GM21576 (cell line): ENCODE results near the gene CYTH1.

Experiments
- ATAC-seq: cut with Tn5 transposase; IDR thresholded peaks from one replicate; pipeline ENCODE4 v1.9.1; 2021; ENCODE audit warnings: mild to moderate bottlenecking, moderate library complexity; ENCODE audit not compliant: unreplicated experiment

Gene CYTH1

DNA sequence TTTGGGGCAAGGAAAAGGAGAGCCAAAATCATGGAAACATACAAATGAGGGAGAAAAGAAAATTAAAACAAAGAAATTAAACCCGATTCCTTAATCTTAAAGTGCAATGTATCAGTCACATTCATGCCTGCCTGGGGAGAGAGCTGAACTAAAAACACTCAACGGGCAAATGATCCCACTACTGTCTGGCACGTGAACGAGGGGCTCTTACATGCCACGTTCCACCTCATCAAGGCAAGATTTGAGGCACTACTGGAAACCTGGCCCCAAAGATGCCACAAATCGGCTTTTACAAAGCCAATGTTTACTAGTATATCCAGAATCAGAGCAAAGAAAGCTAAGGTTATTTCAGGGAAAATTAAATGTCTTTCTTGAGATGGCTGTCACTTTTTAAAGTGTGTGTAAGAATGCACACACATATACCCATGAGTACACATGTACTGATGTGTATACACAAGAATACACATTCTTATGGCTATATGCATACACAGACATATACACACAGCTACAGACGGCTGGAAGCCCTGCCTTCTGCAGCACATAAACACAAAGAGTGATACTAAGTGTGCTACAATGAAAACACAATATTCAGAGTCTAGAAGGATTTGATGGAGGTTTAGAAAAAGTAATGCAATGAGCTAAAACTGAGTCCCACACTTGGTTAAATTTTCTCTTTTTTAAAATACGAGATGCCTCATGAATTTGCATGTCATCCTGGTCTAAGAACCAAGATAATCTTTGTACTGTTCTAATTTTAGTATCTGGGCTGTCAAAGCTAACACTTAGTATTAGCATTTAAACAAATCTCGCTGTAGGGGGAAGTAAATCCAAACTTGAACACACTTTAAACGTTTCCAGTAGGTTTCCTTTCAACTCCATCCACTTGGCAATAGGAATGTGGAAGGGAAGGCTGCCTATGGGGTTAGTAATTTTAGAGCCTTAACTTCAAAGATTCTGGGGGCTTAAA, 85.8 kb downstream of the CYTH1 start:
- no peak for ATAC-seq

DNA sequence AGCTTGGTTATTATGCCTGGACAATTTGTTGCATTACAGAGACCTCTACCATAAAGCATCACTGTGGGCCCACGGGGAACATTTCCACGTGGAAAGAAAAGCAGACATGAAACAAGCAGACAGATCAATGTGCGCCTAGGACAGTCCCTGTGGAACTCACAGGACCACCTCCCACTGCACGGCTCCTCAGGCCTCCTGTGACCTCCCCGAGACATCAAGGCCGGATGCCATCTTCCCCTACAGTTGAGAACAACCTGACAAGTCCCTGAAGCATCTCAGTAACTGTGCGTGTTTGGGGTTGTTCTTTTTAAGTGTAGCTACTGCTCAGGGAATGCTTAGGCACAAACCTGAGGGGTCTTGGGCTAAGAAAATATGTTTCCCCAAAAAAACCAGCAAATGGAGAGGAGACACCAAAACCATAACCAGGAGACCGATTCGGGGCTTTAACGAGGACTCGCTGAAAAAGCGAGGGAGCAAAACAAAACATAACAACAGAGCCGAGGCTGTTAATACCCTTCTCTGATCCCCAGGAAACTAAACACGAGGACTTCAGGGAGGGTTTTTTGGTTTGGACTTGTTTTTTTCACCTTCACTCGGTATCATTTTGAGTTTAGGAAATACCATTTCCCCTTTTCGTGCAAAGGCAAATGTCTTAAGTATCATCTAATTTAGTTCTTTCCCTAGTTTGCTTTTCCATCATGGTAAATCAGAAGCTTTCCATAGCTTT, 87.1 kb downstream of the CYTH1 start:
- ATAC-seq, result no peak

DNA sequence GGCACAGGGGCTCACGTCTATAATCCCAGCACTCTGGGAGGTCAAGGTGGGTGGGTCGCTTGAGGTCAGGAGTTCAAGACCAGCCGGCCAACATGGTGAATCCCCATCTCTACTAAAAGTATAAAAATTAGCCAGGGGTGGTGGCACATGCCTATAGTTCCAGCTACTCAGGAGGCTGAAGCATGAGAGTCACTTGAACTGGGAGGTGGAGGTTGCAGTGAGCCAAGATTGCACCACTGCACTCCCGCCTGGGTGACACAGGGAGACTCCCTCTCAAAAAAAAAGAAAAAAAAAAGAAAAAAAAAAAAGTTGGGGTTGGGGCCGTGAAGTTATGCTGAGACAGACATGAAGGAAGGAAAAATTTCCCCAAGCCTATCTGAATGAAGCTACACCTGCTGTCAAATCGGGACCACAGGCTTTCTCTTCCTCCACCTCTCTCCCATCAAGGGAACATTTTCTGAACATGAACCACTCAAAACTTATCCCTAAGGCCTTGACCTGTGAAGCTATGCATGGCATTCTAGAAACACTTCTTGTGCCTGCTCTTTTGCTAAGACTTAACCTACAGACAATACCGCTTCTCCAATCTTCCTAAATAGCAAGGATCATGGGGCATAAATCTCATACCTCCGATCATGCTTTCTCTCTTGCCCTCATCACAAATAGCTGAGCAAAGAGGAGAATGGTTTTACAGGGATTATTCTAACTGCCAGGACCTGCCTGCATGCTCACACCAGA, 88.6 kb downstream of the CYTH1 start:
- ATAC-seq, result no peak

DNA sequence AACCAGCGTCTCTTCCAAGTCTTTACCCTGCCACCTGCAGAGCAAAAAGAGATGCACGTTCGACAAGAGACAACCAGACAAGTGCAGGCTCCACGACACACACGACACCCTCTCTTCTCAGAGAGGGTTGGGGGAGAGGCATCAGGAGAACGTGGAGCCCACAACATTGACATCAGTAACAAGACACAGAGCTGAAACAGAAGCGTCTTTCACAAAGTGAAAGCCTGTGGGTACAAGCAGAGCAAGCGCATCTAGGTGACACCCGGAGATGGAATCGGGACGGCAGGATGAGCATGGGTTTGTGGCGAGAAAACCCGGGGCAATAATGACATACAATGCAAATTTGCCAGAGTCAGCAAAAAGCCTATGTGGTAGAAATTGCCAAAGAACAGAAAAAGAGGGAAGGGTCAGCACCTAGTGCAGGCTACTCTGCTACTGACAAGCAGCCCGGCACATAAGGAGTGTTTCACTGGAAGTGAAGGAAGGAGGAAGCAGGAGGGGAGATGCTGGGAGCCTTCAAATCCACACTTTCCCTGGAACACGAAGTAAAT, 89.5 kb downstream of the CYTH1 start:
- ATAC-seq, result no peak

DNA sequence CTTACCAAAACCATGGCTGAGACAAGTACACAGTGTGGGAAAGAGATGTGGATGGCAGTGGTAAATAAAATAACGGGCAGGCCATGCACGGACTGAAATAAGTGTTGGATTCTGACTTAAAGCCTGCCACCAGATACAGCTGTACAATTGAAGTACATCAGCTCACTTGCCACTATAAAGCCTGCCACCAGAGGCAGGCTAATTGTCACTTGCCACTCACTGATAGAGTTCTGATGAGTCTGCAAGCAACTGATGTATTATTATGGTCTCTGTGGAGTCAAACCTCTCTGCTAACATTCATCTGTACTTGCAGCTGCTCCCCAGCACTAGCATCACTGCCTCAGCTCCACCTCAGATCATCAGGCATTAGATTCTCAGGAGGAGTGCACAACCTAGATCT, 93.0 kb downstream of the CYTH1 start:
- no peak for ATAC-seq

DNA sequence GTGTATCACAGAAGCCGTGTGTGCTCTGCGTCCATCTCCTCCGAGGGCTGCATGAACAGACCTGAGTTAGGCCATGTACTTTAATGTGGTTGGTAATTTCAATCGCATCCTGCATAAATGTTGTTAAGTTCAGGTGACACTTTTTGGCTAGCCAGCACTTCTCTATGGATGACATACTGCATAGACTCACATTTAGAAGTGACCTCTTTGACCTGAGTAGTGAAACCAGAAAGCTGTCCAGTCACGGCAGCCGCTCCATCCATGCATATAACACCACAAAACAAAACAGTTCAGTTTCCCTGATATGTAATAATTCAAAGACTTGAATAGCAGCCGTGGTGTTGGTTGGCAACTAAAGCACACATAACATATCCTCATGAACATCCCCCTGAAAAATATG, 94.1 kb downstream of the CYTH1 start:
- no peak for ATAC-seq

DNA sequence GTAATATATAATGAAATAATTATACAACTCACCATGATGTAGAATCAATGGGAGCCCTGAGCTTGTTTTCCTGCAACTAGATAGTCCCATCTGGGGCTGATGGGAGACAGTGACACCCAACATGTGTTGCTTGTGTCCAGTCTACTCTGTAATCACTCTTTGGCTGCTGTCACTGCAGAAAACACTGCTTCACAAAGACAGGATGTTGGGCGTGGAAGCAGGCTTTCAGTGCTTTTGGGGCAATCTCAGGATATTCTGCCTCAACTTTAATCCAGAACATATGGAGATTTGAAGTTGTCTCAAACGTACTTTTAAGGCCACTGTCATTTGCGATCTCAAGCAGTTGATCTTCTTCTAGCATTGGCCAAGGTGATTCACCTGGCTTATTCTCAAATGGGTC, 94.9 kb downstream of the CYTH1 start:
- no peak for ATAC-seq

DNA sequence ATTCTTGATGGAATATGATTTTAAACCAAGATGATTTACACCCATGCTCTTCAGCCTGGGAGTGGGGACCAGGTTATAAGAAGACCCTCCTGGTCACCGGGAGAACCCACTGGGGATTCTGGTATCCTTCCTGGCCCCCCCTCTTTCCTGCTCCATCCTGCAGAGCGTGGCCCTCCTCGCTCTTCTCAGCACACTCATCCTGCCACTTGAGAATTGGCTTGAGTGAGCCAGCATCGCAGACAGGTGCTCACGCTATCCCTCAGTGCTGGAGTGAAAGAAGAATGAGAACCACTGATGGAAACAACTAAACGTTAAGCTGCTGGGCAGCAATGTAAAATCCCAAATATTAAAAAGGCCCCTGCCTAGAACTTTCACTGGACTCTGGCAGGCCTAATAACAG, 98.0 kb downstream of the CYTH1 start:
- no peak for ATAC-seq

DNA sequence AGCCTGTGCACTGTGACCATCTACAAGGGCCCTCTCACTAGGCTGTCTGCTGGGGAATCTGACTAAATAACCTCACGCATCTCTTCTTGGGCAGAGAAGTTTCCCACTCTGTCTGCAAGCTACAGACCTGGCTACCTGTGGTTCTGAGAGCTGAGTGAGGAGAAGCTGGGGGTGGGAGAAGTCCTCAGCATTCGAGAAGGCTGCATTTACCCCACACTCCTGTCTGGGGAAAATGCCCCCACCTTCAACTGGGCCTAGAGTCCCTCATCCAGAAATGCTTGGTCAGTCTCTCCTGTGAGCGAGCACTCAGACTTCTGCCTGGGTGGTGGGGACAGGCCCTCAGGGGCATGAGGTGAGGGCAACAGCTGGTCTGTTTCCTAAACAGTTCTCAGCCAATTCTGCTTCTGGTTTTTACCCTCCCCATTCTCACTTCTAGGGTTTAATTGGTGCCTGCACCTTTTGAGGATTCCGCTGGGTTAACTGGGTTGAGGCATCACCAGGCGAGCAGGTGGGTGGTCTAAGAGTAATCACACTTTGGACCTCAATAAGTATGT, 98.6 kb downstream of the CYTH1 start:
- ATAC-seq, result no peak

DNA sequence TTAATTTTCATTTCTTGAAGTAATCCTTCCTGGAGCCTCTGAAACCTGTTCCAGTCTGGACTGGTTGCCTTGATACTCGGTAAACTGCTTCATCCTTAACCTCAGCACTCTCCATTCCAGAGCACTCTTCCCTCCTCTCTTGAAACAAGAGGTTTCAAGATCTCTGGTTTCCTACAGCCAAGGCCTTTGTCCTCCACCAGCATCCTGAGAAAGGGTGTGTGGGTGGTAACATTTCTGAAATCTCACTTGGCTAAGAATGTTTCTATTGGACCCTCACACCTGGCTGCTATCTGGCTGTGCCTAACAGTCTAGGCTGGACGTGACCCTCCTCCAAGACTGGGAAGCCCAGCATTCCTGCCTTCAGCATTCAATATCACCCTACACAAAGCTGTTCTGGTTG, 99.7 kb downstream of the CYTH1 start:
- ATAC-seq, result no peak

DNA sequence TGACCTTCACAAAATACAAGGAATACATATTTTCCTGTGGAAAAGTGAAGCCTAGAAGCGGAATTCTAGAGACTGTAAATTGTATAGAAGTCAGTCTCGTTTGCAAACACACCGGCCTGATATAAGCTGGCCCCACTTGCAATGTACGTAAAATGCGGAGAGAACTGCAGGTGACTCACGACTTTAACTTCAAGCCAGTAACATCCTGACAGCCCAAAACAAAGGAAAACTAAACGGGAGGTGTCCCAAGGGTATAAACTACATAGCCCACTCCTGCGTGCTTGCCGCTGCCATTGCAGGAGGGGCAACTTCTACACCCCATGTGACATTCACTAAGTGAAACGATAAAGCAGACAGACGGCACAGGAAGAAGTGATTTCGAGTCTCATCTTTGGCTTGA, 101.6 kb downstream of the CYTH1 start:
- no peak for ATAC-seq

DNA sequence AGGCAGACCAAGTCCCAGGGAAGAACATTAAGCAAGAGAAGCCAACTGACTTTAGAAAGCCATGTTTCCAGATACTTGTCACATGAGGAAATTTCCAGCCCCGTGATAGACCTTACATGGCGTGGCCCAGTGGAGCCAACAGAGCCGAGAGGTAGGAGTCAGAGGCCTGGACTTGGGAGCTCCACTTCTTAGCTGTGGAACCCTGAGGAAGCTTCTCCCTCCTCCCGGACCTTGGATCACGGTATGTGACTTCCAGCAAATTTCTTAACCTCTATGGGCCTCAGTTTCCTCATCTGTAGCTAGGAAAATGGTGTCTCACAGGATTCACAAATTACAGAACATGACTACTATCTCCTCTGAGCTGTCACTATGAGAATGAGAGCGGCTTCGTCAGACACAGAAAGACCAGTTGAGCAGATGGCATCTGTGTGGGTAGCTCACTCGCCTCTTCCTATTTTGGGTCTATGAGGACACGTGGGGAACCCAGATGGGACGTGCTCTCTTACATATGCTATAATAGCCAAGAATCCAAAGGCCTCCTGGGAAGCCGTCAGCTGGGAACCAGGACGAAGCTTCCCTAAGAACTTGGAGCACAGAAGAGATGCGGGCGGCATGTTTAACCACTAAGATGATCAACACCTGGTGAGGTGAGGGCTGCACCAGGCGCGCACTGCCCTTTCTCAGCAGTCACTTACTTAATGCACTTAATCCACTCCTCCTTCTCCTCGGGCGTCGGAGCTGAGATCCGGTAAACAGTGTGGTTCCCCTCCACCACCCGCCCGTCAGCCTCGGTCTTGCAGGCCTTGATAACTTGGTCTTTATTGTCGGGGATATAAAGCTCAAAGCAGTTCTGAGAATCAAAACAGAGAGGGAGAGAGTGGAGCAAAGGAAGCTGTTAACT, 102.3 kb downstream of the CYTH1 start:
- ATAC-seq, result no peak

DNA sequence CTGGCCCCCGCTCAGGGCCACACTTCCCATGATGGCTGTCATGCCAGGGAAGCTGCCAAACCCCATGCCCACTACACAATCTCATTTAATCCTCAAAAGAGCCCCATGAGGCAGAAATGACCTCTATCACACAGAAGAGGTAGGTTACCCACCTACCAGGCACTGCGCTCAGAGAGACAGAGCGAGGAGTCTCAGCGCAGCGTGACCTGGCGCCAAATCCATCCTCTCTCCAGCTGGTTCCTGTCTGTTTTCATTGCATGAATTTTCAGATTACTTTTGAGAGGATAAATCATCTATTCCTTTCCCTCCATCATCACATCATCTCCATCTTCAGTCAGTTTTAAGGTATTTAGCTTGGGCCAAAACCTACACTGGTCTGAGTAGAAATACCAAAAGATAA, 103.4 kb downstream of the CYTH1 start:
- no peak for ATAC-seq

DNA sequence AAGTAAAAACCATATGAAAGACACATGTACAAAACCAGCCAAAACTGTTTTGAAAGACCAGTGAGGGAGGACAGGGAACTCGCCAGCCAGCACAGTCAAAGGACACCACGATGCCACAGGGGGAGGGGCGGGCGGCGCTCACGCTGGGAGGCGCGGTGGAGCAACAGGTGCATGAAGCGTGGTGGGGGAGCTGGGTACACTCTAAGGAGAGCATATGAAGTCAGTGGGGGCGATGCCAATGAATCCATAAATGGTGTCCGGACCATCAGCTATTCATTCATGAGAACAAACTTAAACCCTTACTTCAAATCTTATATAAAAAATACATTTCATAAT, 103.9 kb downstream of the CYTH1 start:
- ATAC-seq, result no peak

DNA sequence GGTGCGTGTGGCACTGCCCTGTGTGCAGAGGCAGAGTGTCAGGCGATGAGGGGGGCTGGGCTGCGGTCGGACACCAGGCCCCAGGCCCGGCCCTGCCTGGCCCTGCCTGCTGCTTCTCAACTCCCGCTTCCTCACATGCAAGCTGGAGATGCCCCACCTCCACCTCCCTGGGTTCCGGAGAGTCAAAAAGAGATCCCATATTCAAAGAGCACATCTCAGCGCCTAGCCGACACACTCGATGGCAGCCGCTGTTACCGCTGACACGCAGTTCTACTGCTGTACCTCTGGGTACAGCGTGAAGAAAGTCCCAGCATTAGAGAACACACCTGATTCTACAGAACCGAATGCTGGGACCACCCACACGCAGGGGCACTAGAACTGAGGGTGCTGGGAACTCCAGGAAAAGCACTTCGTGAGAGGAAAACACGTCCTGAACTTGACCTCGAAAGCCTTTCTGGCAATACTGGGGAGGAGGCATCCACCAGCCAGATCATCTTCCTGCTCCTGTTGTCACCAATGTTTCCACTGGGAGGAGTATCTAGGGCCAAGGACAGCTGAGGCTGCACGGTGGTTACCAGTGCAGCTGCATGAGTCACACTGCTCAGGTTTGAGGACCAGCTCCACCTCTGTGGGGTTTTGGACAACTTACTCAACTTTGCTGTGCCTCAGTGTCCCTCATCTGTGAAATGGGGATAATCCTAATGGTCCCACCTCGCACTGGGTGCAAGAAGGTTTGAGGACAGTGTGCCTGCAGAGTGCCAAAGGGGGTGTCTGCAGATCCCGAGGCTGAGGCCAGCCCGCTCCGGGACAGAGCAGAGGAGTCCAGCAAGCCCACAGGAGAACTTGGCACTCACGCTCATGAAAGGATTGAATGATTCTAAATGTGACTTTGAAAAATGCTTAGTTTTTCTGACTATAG, 104.5 kb downstream of the CYTH1 start:
- ATAC-seq, result no peak

DNA sequence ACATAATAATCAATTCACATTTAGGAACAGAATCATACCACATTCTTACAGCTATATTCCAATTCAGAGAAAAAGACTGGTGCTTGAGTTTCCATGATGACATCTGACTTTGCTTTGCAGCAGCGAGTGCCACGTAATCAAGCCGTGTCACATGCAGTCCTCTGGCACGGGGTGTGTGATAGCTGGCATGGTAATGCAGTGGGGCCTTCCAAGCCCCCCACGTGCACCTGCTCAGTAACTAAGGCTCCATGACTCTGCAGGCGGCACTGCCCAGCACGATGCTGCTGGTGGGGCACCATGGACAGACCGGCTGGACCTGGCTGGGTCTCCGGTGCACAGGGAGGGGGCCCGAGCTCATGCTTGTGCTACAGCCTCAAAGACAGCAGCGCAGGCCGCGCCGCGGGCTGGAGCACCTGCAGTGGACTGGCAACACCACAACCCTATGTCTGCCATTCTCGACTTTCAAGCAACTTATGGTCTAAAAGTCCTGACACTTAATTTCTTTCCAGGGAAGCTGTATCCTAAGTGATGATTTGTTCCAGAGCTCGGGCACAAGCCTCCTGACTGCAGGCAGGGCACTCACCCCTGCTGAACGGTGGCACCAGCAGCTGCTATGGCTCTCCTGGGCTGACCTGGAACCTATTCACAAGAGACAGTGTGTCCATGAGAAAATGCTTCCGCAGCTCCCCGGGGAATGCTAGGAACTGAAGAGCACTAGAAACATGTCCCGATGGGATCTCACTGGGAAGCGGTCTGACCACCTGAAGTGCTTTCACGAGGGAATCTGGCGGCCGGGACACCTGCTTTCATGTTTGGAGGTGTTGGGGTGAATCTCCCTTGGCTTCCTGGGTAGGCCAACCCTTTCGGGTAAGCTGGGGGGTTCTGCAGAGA, 105.4 kb downstream of the CYTH1 start:
- no peak for ATAC-seq

DNA sequence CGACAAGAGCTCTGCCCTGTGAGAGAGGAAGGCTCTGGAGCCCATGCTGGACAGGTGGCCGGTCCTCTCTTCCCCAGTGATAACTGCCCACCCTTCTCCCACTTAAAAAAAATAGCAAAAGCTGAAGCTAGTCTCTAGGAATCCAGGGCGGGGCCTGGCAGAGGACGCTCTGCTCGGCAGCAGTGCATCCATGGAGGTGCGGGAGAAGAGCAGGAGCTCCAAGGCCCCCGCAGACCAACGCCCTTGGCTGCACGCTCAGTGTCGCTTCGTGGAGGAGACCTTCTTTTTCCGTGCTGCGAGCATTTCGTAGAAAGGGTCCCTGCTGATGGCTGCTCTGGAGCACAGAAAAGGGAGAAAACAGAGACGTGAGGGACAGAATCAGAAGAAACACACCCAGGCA, 106.2 kb downstream of the CYTH1 start:
- no peak for ATAC-seq

DNA sequence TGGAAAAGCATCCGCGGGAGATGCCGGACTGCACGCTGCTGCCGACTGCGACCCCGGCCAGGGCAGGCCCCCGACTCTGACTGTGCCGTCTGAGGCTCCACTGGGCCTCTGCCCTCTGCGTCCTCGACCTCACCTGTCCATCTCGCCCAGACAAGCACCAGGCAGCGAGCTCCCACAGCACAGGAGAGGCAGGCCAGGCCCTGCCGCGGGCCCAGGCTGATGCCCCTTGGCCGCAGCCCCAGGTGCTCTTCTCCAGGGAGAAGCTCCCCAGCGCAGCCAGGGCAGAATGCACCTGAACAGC, 106.8 kb downstream of the CYTH1 start:
- no peak for ATAC-seq
